BE2C (cell line): Measurements from ENCODE around the gene RGS5.
"Not testable (repeated sequence)": the region's sequence is repeated elsewhere in the genome, so short reads cannot be mapped to it uniquely, and the experiment has no call there.

Experiments
- DNase-seq: peaks from one replicate; pipeline ENCODE4 v3.0.0-alpha.2; 2020
- H3K27me3 ChIP-seq: fragments of 250-450 bp; sonication (Bioruptor Pico); 2 replicates; pipeline ENCODE4 v1.5.1; 2020; ENCODE audit warnings: mild to moderate bottlenecking
- H3K36me3 ChIP-seq: fragments of 250-450 bp; sonication (Bioruptor Pico); 2 replicates; pipeline ENCODE4 v1.5.1; 2020; ENCODE audit warnings: mild to moderate bottlenecking
- H3K4me1 ChIP-seq: fragments of 250-450 bp; sonication (Bioruptor Pico); 2 replicates; pipeline ENCODE4 v1.5.1; 2020
- H3K4me3 ChIP-seq: 2 replicates; pipeline ENCODE4 v1.5.1; 2011; ENCODE audit warnings: low read depth, low read length
- H3K9me3 ChIP-seq: fragments of 250-450 bp; sonication (Bioruptor Pico); 2 replicates; pipeline ENCODE4 v1.5.1; 2020
- CTCF ChIP-seq: IDR thresholded peaks from 2 replicates; pipeline ENCODE4 v1.5.1; 2012; ENCODE audit warnings: mild to moderate bottlenecking, low read depth, low read length

Gene RGS5

DNA sequence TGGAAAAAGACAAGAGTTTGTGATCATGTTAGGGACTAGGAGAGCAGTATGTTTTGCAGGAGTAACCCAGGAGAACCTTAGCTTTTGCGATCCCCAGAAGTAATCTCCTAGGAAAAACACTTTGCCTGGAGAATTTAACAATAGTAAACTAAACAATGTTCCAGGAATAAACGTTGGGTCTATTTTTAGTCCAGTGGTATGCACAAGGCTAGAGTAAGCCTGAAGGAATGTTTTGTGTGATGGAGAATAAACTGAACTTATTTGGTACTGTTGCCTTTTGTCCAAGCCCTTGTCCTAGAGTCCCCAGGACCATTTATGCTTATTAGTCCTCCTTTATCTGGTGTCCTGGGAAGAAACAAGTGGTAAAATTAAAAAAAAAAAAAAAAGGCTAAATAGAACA lies 28.7 kb upstream of the RGS5 start:
- Histone ChIP-seq H3K4me1 (peaks cover 3% of the 10 kb centered on the region), H3K36me3 (no peaks in the 10 kb centered on the region), H3K27me3 (no peaks in the 10 kb centered on the region), H3K9me3 (no peaks in the 10 kb centered on the region), H3K4me3 (no peak overlapping the region)
- no peak for TF ChIP-seq CTCF
- no peak for DNase-seq

- Histone ChIP-seq H3K27me3 (no peaks in the 10 kb centered on the region), H3K9me3 (no peaks in the 10 kb centered on the region), H3K4me3 (no peak overlapping the region), H3K36me3 (no peaks in the 10 kb centered on the region), H3K4me1 (peaks cover 3% of the 10 kb centered on the region)
- TF ChIP-seq CTCF = no peak
- no peak for DNase-seq
These were observed 28.1 kb upstream of the RGS5 start for GRCh38 chr1:163230827-163231226.

DNA sequence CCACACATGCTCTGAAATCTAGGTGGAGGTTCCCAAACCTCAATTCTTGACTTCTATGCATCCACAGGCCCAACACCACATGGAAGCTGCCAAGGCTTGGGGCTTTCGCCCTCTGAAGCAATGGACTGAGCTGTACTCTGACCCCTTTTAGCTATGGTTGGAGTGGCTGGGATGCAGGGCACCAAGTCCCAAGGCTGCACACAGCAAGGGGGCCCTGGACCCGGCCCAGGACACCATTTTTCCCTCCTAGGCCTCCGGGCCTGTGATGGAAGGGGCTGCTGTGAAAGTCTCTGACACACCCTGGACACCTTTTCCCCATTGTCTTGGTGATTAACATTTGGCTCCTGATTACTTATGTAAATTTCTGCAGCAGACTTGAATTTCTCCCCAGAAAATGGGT lies 25.6 kb upstream of the RGS5 start:
- not testable (repeated sequence) for H3K4me1 ChIP-seq, H3K4me3 ChIP-seq, H3K27me3 ChIP-seq, DNase-seq, H3K36me3 ChIP-seq, H3K9me3 ChIP-seq

- no peak for TF ChIP-seq CTCF
- Histone ChIP-seq H3K27me3 (no peaks in the 10 kb centered on the region), H3K36me3 (no peaks in the 10 kb centered on the region), H3K4me1 (no peaks in the 10 kb centered on the region), H3K4me3 (no peak overlapping the region), H3K9me3 (no peaks in the 10 kb centered on the region)
- DNase-seq = no peak
These were observed 24.4 kb upstream of the RGS5 start for GRCh38 chr1:163227126-163227525.

DNA sequence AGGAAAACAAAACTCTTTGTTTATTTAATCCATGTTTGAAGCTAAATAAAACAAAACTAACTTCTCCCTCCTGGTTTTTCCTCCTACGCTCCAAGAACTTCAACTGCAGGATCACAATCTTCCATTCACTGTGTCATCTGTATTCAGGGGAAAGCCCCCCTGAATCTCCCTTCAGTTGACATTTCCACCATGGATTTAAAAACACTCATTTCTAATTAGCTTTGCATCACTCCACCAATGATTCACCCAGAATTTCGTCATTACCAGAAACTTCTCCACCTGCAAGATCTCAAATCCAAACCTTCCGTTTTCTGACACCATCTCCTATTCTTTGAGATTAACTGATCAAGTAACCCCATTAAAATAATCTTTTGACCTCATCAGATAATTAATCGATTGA lies 10.9 kb upstream of the RGS5 start:
- no peak overlapping the region for H3K4me3 ChIP-seq
- TF ChIP-seq CTCF = no peak
- H3K27me3 ChIP-seq = no peaks in the 10 kb centered on the region
- no peaks in the 10 kb centered on the region for H3K9me3 ChIP-seq
- no peak for DNase-seq
- no peaks in the 10 kb centered on the region for H3K36me3 ChIP-seq
- no peaks in the 10 kb centered on the region for H3K4me1 ChIP-seq

GRCh38 chr1:163211667-163212066 lies 9.0 kb upstream of the RGS5 start:
- Histone ChIP-seq H3K9me3 (no peaks in the 10 kb centered on the region), H3K36me3 (no peaks in the 10 kb centered on the region), H3K4me3 (no peak overlapping the region), H3K27me3 (no peaks in the 10 kb centered on the region), H3K4me1 (no peaks in the 10 kb centered on the region)
- no peak for TF ChIP-seq CTCF
- no peak for DNase-seq

DNA sequence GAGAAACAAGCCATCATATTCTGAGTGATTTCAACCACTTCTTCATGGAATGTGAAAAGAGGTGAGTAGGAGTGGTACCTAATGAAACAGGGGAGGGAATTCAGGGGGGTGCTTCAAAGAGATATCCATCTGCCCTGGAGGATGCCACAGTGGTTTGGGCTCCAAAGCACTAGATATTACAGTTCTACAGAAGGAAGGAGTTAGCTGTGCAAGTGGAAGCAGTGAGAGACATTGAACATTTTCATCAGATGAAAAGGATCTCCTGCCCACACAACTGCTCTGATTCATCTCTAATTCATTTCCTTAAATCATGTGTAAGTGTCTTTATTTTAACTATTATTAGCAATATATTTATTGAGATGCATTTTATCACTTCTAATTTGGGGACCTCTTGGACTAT lies 2.8 kb upstream of the RGS5 start:
- Histone ChIP-seq H3K9me3 (no peaks in the 10 kb centered on the region), H3K4me1 (peaks cover 17% of the 10 kb centered on the region), H3K36me3 (peaks cover 4% of the 10 kb centered on the region), H3K27me3 (no peaks in the 10 kb centered on the region), H3K4me3 (no peak overlapping the region; the same call in 1 of the 2 replicates)
- DNase-seq = no peak
- TF ChIP-seq CTCF = no peak
